HepG2 (cell line): ENCODE results near the gene IL2RA. TPM values are rescaled to one million over a fixed set of nuclear protein-coding genes. Genes with fewer than 3 reads are reported as not detected.

Experiments used
- ATF2 ChIP-seq: sonication (generic); formaldehyde crosslinking; IDR thresholded peaks from 2 replicates; pipeline ENCODE4 v1.4.0; 2020; ENCODE audit warnings: missing genetic modification reagents
- ATF5 ChIP-seq: sonication (generic); formaldehyde crosslinking; IDR thresholded peaks from 2 replicates; pipeline ENCODE4 v1.4.0; 2020; ENCODE audit warnings: mild to moderate bottlenecking, low read depth, missing genetic modification reagents
- EHMT2 ChIP-seq: fragments of 200-600 bp; sonication (generic); IDR thresholded peaks from 2 replicates; pipeline ENCODE4 v1.7.0; 2017; ENCODE audit warnings: antibody characterized with exemption, low read depth, low read length, borderline replicate concordance
- FOSL1 ChIP-seq: sonication (generic); formaldehyde crosslinking; IDR thresholded peaks from 2 replicates; pipeline ENCODE4 v1.9.0; 2021; ENCODE audit warnings: missing genetic modification reagents, borderline replicate concordance
- FOXA3 ChIP-seq: IDR thresholded peaks from 2 replicates; pipeline ENCODE4 v1.6.1; 2016; ENCODE audit warnings: missing genetic modification reagents, missing compliant biosample characterization
- FOXO1 ChIP-seq: sonication (generic); formaldehyde crosslinking; IDR thresholded peaks from 2 replicates; pipeline ENCODE4 v1.4.0; 2020; ENCODE audit warnings: missing genetic modification reagents
- IRF2 ChIP-seq: IDR thresholded peaks from 2 replicates; pipeline ENCODE4 v1.6.1; 2018; ENCODE audit warnings: missing genetic modification reagents, missing compliant biosample characterization
- NFIB ChIP-seq: sonication (generic); formaldehyde crosslinking; IDR thresholded peaks from 2 replicates; pipeline ENCODE4 v1.9.0; 2021; ENCODE audit warnings: missing genetic modification reagents, mild to moderate bottlenecking, borderline replicate concordance
- RFXANK ChIP-seq: IDR thresholded peaks from 2 replicates; pipeline ENCODE4 v1.6.1; 2016
- SALL1 ChIP-seq: sonication (generic); formaldehyde crosslinking; IDR thresholded peaks from 2 replicates; pipeline ENCODE4 v1.8.0; 2022; ENCODE audit warnings: mild to moderate bottlenecking, missing genetic modification reagents
- SMYD3 ChIP-seq: sonication (generic); formaldehyde crosslinking; IDR thresholded peaks from 2 replicates; pipeline ENCODE4 v1.8.1; 2023; ENCODE audit warnings: mild to moderate bottlenecking, missing genetic modification reagents
- SOX6 ChIP-seq, 2 experiments: fragments of 450-650 bp in 1 of 2; sonication (generic) in 1 of 2; formaldehyde crosslinking in 1 of 2; IDR thresholded peaks; 2 replicates each; pipeline versions ENCODE4 v1.4.0 to v1.6.1; 2017 to 2020; ENCODE audit warnings: antibody characterized with exemption in 1 of 2, mild to moderate bottlenecking in 1 of 2, missing genetic modification reagents in 1 of 2
- SRSF9 ChIP-seq: fragments of 200-400 bp; formaldehyde crosslinking; IDR thresholded peaks from 2 replicates; pipeline ENCODE4 v1.6.1; 2018; ENCODE audit warnings: borderline replicate concordance, mild to moderate bottlenecking, low read depth, low read length; ENCODE audit not compliant: insufficient read depth, poor library complexity, severe bottlenecking
- YEATS4 ChIP-seq: sonication (generic); formaldehyde crosslinking; IDR thresholded peaks from 2 replicates; pipeline ENCODE4 v1.4.0; 2020; ENCODE audit warnings: missing genetic modification reagents, borderline replicate concordance
- ZNF329 ChIP-seq: sonication (generic); formaldehyde crosslinking; IDR thresholded peaks from 2 replicates; pipeline ENCODE4 v1.9.0; 2021; ENCODE audit warnings: low read depth, mild to moderate bottlenecking, missing genetic modification reagents
- ZNF569 ChIP-seq: sonication (generic); formaldehyde crosslinking; IDR thresholded peaks from 2 replicates; pipeline ENCODE4 v1.5.0; 2020; ENCODE audit warnings: mild to moderate bottlenecking, missing genetic modification reagents, moderate library complexity, borderline replicate concordance
- ZNF589 ChIP-seq: sonication (generic); formaldehyde crosslinking; conservative IDR thresholded peaks from 2 replicates; pipeline ENCODE4 v1.8.0; 2022; ENCODE audit warnings: mild to moderate bottlenecking, moderate library complexity, missing genetic modification reagents
- ZNF850 ChIP-seq: sonication (generic); formaldehyde crosslinking; conservative IDR thresholded peaks from 2 replicates; pipeline ENCODE4 v1.9.0; 2021; ENCODE audit warnings: mild to moderate bottlenecking, missing genetic modification reagents
- polyA plus RNA-seq, 8 experiments: library from polyadenylated mRNA; depleted of rRNA in 3 of 8; stranded (reverse) in 7 of 8; unstranded in 1 of 8; fragments of >200 nt; fragmentation: Illumina TruSeq in 4 of 8; extraction: Trizol in 4 of 8; gene quantifications; 2 replicates each; pipeline versions ENCODE4 v1.2.1 to v1.2.3, GENCODE V29; 2011 to 2016; ENCODE audit warnings: low read depth in 4 of 8, missing spikeins in 1 of 8, mixed read lengths in 1 of 8; ENCODE audit not compliant: insufficient read depth in 1 of 8
- total RNA-seq, 5 experiments: library from RNA; depleted of rRNA; stranded (reverse); fragments of >200 nt; fragmentation: Illumina TruSeq; extraction: Trizol; gene quantifications; 2 replicates each; pipeline ENCODE4 v1.2.3, GENCODE V29; 2016; ENCODE audit warnings: low read depth in 1 of 5
- TF ChIP-seq, protein P1 (sequence below): sonication (generic); formaldehyde crosslinking; IDR thresholded peaks from 2 replicates; pipeline ENCODE4 v1.4.0; 2020; ENCODE audit warnings: missing genetic modification reagents
- TF ChIP-seq, protein P2 (sequence below): IDR thresholded peaks from 2 replicates; pipeline ENCODE4 v1.6.1; 2018; ENCODE audit warnings: missing genetic modification reagents, mild to moderate bottlenecking, missing compliant biosample characterization
- TF ChIP-seq, protein P3 (sequence below): IDR thresholded peaks from 2 replicates; pipeline ENCODE4 v1.6.1; 2016

Gene IL2RA
- total and polyA plus RNA-seq, 2 of the 13 experiments (the other 11 are each of a cell fraction or from before 2014, with no cell fraction given) = not detected

- TF ChIP-seq, protein P1, sequence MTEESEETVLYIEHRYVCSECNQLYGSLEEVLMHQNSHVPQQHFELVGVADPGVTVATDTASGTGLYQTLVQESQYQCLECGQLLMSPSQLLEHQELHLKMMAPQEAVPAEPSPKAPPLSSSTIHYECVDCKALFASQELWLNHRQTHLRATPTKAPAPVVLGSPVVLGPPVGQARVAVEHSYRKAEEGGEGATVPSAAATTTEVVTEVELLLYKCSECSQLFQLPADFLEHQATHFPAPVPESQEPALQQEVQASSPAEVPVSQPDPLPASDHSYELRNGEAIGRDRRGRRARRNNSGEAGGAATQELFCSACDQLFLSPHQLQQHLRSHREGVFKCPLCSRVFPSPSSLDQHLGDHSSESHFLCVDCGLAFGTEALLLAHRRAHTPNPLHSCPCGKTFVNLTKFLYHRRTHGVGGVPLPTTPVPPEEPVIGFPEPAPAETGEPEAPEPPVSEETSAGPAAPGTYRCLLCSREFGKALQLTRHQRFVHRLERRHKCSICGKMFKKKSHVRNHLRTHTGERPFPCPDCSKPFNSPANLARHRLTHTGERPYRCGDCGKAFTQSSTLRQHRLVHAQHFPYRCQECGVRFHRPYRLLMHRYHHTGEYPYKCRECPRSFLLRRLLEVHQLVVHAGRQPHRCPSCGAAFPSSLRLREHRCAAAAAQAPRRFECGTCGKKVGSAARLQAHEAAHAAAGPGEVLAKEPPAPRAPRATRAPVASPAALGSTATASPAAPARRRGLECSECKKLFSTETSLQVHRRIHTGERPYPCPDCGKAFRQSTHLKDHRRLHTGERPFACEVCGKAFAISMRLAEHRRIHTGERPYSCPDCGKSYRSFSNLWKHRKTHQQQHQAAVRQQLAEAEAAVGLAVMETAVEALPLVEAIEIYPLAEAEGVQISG (CRISPR knock-in tag) = peak; percentile 64
- TF ChIP-seq SOX6 (IDR thresholded peaks at IDR 0.05) = no peak
- TF ChIP-seq SOX6 (CRISPR knock-in tag; IDR thresholded peaks at IDR 0.05) = 0 out of 2 replicates have a peak, but pooled peaks have one; percentile 8
- TF ChIP-seq FOSL1 = no peak
- no peak for TF ChIP-seq ATF5
- TF ChIP-seq SALL1 (CRISPR knock-in tag) = peak; percentile 36; the same call in 1 of the 2 replicates
- TF ChIP-seq, protein P2, sequence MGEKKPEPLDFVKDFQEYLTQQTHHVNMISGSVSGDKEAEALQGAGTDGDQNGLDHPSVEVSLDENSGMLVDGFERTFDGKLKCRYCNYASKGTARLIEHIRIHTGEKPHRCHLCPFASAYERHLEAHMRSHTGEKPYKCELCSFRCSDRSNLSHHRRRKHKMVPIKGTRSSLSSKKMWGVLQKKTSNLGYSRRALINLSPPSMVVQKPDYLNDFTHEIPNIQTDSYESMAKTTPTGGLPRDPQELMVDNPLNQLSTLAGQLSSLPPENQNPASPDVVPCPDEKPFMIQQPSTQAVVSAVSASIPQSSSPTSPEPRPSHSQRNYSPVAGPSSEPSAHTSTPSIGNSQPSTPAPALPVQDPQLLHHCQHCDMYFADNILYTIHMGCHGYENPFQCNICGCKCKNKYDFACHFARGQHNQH = 0 out of 2 replicates have a peak, but pooled peaks have one; percentile 24
- no peak for TF ChIP-seq SRSF9
- peak; percentile 97 for TF ChIP-seq FOXO1 (CRISPR knock-in tag)
- TF ChIP-seq FOXA3 (CRISPR knock-in tag) = peak; percentile 78
- TF ChIP-seq NFIB (CRISPR knock-in tag) = no peak
- no peak for TF ChIP-seq IRF2 (CRISPR knock-in tag)
- no peak for TF ChIP-seq ZNF329
- TF ChIP-seq ATF2 = no peak
- no peak for TF ChIP-seq SMYD3 (CRISPR knock-in tag)
- TF ChIP-seq ZNF850 = no peak
- TF ChIP-seq EHMT2 = no peak
- TF ChIP-seq, protein P3, sequence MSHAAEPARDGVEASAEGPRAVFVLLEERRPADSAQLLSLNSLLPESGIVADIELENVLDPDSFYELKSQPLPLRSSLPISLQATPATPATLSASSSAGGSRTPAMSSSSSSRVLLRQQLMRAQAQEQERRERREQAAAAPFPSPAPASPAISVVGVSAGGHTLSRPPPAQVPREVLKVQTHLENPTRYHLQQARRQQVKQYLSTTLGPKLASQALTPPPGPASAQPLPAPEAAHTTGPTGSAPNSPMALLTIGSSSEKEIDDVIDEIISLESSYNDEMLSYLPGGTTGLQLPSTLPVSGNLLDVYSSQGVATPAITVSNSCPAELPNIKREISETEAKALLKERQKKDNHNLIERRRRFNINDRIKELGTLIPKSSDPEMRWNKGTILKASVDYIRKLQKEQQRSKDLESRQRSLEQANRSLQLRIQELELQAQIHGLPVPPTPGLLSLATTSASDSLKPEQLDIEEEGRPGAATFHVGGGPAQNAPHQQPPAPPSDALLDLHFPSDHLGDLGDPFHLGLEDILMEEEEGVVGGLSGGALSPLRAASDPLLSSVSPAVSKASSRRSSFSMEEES (CRISPR knock-in tag) = 0 out of 2 replicates have a peak, but pooled peaks have one; percentile 30
- no peak for TF ChIP-seq ZNF569 (CRISPR knock-in tag)
- TF ChIP-seq ZNF589 (CRISPR knock-in tag) = no peak
- TF ChIP-seq YEATS4 = no peak
- no peak for TF ChIP-seq RFXANK (CRISPR knock-in tag)
Measured at GRCh38 chr10:6086375-6087233, 24.4 kb upstream of the IL2RA start (continued).
